NT2/D1 (cell line): ENCODE data around the gene MTOR.
"Not testable (repeated sequence)": the region's sequence is repeated elsewhere in the genome, so short reads cannot be mapped to it uniquely, and the experiment has no call there.

Source experiments
- DNase-seq: peaks from one replicate; pipeline ENCODE4 v3.0.0-alpha.2; 2011; ENCODE audit warnings: low read depth, low spot score
- H3K27me3 ChIP-seq: 2 replicates; pipeline ENCODE4 v1.6.0; 2011; ENCODE audit warnings: mild to moderate bottlenecking; ENCODE audit not compliant: insufficient read length, insufficient read depth
- H3K36me3 ChIP-seq: 2 replicates; pipeline ENCODE4 v1.6.1; 2011; ENCODE audit warnings: mild to moderate bottlenecking, low read length, mixed read lengths; ENCODE audit not compliant: insufficient read depth, insufficient read length
- H3K4me1 ChIP-seq: 2 replicates; pipeline ENCODE4 v1.5.1; 2011; ENCODE audit not compliant: insufficient read depth, insufficient read length
- H3K4me3 ChIP-seq: 2 replicates; pipeline ENCODE4 v1.5.1; 2011; ENCODE audit warnings: low read depth; ENCODE audit not compliant: insufficient read length
- H3K9ac ChIP-seq: 2 replicates; pipeline ENCODE4 v1.6.0; 2011; ENCODE audit warnings: low read depth; ENCODE audit not compliant: insufficient read length
- H3K9me3 ChIP-seq: 2 replicates; pipeline ENCODE4 v1.5.1; 2011; ENCODE audit warnings: mild to moderate bottlenecking, low read length; ENCODE audit not compliant: insufficient read depth
- SUZ12 ChIP-seq: IDR thresholded peaks from 2 replicates; pipeline ENCODE4 v1.6.1; 2011; ENCODE audit not compliant: insufficient read length, insufficient read depth; ENCODE audit errors: extremely low read depth
- YY1 ChIP-seq: IDR thresholded peaks from 2 replicates; pipeline ENCODE4 v1.6.1; 2011; ENCODE audit not compliant: insufficient read length, insufficient read depth
- ZNF274 ChIP-seq: IDR thresholded peaks from 2 replicates; pipeline ENCODE4 v1.6.1; 2011; ENCODE audit warnings: mild to moderate bottlenecking, low read depth, low read length

The MTOR gene

DNA sequence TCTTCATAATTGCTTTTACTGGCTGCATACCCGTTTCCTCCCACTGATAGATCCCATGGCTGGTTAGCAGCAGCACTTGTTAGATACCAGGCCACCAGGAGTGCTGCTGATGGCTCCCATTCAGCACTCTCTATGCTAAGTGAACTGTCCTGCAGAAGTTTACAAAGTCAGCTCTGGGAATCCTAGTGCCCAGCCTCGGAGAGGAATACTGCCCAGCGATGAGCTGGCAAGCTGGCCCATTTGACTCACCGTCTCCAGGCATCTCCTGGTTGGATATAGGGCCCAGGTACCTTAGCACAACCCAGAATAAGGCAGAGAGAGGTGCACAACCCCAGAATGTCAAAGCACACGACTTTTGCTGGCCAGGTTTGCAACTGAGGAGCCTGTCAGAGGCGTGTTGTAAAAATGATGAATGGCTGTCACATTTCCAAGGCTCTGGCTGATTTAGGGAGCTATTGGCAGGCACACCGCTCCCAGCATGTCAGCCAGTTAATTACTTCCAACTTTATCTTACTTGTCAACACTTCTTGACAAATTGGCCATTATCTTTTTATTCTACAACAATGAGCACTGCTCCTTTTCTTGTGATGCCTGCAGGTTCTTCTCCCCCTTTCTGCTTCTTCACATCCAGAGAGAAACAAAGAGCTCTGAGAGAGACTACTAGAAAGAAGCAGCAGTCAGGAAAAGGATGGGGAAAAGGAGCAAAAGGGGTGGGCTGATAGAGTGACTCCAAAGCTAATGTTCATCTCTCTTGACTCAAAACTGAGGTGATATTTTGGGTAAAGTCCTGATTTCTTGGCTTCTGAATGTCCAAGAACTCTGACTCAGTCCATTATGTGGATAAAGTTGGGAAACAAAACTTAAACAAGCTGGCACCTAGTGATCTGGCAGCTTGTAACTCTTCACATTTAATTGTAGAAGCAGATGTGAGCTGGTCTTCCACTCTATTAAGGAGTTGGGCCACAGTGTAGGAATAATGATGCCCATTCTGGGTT lies 84.0 kb downstream of the MTOR start:
- H3K9ac ChIP-seq: no peak overlapping the region
- TF ChIP-seq YY1: no peak
- no peak for TF ChIP-seq SUZ12
- no peak for TF ChIP-seq ZNF274
- no peaks in the 10 kb centered on the region for H3K9me3 ChIP-seq
- H3K36me3 ChIP-seq: peaks cover 41% of the 10 kb centered on the region
- peak; percentile 18 for DNase-seq
- no peaks in the 10 kb centered on the region for H3K27me3 ChIP-seq
- peaks cover 3% of the 10 kb centered on the region for H3K4me1 ChIP-seq
- H3K4me3 ChIP-seq: no peak overlapping the region

GRCh38 chr1:11176081-11176706 lies 86.2 kb downstream of the MTOR start:
- no peaks in the 10 kb centered on the region for H3K9me3 ChIP-seq
- no peak for DNase-seq
- TF ChIP-seq ZNF274 (no peak), SUZ12 (no peak), YY1 (no peak)
- no peak overlapping the region for H3K9ac ChIP-seq
- H3K27me3 ChIP-seq: no peaks in the 10 kb centered on the region
- H3K36me3 ChIP-seq: peaks cover 36% of the 10 kb centered on the region
- peaks cover 3% of the 10 kb centered on the region for H3K4me1 ChIP-seq
- no peak overlapping the region for H3K4me3 ChIP-seq

- H3K9ac ChIP-seq: no peak overlapping the region
- H3K9me3 ChIP-seq: no peaks in the 10 kb centered on the region
- no peak overlapping the region for H3K4me3 ChIP-seq
- peaks cover 32% of the 10 kb centered on the region for H3K36me3 ChIP-seq
- H3K4me1 ChIP-seq: peaks cover 3% of the 10 kb centered on the region
- DNase-seq: no peak
- no peaks in the 10 kb centered on the region for H3K27me3 ChIP-seq
- TF ChIP-seq ZNF274 (no peak), YY1 (no peak), SUZ12 (no peak)
Measured at GRCh38 chr1:11175461-11175860, 86.9 kb downstream of the MTOR start.

GRCh38 chr1:11174261-11174942 lies 87.9 kb downstream of the MTOR start:
- no peak for DNase-seq
- TF ChIP-seq ZNF274 (no peak), YY1 (no peak), SUZ12 (no peak)
- Histone ChIP-seq H3K4me1 (peaks cover 3% of the 10 kb centered on the region), H3K9ac (no peak overlapping the region), H3K27me3 (no peaks in the 10 kb centered on the region), H3K36me3 (peaks cover 25% of the 10 kb centered on the region), H3K9me3 (no peaks in the 10 kb centered on the region), H3K4me3 (no peak overlapping the region)

DNA sequence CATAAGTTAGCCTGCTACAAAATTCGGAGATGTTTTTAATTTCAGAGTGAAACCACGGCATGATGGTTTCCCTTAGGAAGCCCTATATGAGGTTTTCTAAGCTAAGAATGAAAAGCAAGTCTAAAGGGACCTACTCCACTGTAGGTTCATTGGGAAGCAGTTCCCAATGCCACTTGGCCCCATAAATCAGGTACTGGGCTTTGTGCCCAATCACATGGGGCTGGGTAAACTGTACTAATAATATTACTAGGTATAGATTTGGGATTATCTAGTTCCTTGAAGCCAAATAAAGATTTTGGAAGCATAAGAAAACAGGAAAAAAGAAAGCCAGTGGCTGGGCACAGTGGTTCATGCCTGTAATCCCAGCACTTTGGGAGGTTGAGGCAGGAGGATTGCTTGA lies 92.2 kb downstream of the MTOR start:
- Histone ChIP-seq H3K9ac (no peak overlapping the region), H3K4me3 (no peak overlapping the region), H3K4me1 (no peaks in the 10 kb centered on the region), H3K27me3 (no peaks in the 10 kb centered on the region), H3K36me3 (peaks cover 19% of the 10 kb centered on the region), H3K9me3 (no peaks in the 10 kb centered on the region)
- no peak for DNase-seq
- TF ChIP-seq SUZ12 (no peak), ZNF274 (no peak), YY1 (no peak)

GRCh38 chr1:11169202-11169601 lies 93.1 kb downstream of the MTOR start:
- H3K9ac ChIP-seq: no peak overlapping the region
- no peaks in the 10 kb centered on the region for H3K27me3 ChIP-seq
- TF ChIP-seq ZNF274 (no peak), SUZ12 (no peak), YY1 (no peak)
- no peak overlapping the region for H3K4me3 ChIP-seq
- peaks cover 12% of the 10 kb centered on the region for H3K36me3 ChIP-seq
- H3K9me3 ChIP-seq: no peaks in the 10 kb centered on the region
- DNase-seq: no peak
- H3K4me1 ChIP-seq: no peaks in the 10 kb centered on the region

GRCh38 chr1:11168731-11169130 lies 93.6 kb downstream of the MTOR start:
- Histone ChIP-seq H3K9ac (no peak overlapping the region), H3K4me1 (no peaks in the 10 kb centered on the region), H3K36me3 (peaks cover 8% of the 10 kb centered on the region), H3K27me3 (no peaks in the 10 kb centered on the region), H3K9me3 (no peaks in the 10 kb centered on the region), H3K4me3 (no peak overlapping the region)
- TF ChIP-seq SUZ12 (no peak), ZNF274 (no peak), YY1 (no peak)
- no peak for DNase-seq

GRCh38 chr1:11166744-11167143 lies 95.6 kb downstream of the MTOR start:
- H3K4me3 ChIP-seq, H3K9me3 ChIP-seq, H3K36me3 ChIP-seq, DNase-seq, H3K4me1 ChIP-seq, H3K27me3 ChIP-seq, H3K9ac ChIP-seq: not testable (repeated sequence)

DNA sequence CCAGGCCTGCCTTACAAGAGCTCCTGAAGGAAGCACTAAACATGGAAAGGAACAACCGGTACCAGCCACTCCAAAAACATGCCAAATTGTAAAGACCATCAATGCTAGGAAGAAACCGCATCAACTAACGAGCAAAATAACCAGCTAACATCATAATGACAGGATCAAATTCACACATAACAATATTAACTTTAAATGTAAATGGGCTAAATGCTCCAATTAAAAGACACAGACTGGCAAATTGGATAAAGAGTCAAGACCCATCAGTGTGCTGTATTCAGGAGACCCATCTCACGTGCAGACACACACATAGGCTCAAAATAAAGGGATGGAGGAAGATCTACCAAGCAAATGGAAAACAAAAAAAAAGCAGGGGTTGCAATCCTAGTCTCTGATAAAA lies 99.6 kb downstream of the MTOR start:
- DNase-seq, H3K9me3 ChIP-seq, H3K9ac ChIP-seq, H3K4me1 ChIP-seq, H3K27me3 ChIP-seq, H3K4me3 ChIP-seq: not testable (repeated sequence)
- peaks cover 16% of the 10 kb centered on the region for H3K36me3 ChIP-seq
